ENCODE measurements around the gene NXF2B.
"Not testable (repeated sequence)": the region's sequence is repeated elsewhere in the genome, so short reads cannot be mapped to it uniquely, and the experiment has no call there.

The NXF2B gene, protein sequence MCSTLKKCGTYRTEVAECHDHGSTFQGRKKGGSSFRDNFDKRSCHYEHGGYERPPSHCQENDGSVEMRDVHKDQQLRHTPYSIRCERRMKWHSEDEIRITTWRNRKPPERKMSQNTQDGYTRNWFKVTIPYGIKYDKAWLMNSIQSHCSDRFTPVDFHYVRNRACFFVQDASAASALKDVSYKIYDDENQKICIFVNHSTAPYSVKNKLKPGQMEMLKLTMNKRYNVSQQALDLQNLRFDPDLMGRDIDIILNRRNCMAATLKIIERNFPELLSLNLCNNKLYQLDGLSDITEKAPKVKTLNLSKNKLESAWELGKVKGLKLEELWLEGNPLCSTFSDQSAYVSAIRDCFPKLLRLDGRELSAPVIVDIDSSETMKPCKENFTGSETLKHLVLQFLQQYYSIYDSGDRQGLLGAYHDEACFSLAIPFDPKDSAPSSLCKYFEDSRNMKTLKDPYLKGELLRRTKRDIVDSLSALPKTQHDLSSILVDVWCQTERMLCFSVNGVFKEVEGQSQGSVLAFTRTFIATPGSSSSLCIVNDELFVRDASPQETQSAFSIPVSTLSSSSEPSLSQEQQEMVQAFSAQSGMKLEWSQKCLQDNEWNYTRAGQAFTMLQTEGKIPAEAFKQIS

DNA sequence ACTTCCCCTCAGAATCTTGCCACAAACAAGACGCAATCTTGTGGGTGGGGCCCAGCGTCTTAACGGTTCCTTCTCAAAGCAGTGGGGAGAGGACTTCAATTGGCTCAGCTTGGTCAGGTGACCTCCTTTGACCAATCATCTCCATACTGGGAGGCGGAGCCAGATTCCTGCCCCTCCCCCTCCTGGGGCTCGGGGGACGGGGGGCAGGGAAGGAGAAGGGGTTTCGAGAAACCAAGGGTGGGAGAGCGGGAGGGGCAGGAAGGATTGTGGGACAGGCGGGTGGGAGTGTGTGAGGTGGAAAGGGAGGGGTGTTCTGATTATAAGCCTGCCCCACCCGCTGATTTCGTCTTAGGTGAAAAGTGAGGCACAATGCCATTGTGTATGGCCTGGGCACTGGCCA, at the start of gene NXF2B:
Gene NXF2B (minus strand): TSS at position 101 of the 400 bp plus-strand sequence. CDS start 59,972 bp downstream, outside the sequence.
- DNase-seq: not testable (repeated sequence)

- not testable (repeated sequence) for DNase-seq
These were observed 39.0 kb upstream of the NXF2B start for GRCh38 chrX:102478765-102479164.

DNA sequence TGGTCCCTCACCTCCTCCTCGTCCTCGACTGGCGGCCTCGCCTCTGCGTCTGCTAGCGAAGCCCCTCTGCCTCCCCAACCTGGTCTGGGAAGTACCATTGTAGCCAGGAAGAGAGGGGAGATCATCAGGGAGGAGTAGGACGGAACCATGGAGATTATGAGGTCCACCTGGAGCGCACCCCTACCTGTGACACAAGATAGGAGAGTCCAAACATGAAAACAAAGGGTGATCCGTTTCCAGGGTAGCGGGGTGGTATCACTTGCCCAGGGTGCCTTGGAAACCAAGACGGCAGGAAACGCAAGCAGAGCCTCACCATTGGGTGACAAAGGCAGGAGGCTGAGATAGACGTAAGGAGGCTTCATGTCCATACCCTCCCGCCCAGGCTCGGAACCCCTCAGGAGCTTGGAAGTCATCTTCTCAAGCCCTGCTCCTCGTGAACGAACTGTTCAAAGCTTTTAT, 32.0 kb upstream of the NXF2B start, which contains the start of gene TCP11X2:
Gene TCP11X2 (minus strand): TSS at position 51 of the 459 bp plus-strand sequence.
- not testable (repeated sequence) for DNase-seq

- not testable (repeated sequence) for DNase-seq
These were observed 30.4 kb upstream of the NXF2B start for GRCh38 chrX:102470215-102470614.

DNA sequence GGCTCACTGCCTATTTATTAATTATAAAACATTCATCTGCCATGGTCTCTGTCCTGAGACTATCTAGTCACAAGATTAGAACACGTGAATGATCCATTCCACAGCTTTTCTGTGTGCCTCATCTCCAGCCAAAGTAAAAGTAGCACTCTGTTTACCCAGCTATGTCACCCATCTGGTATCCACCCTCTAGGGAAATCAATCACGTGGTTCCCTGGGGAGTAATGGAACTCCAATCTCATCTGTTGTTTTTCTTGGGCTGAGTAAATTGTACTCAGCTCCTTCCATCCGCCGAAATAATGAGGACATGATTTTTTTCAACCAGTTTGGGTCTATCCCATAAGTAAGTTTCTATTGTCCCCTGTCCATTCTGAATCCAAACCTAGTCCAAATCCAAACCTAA, 18.8 kb upstream of the NXF2B start:
- DNase-seq: not testable (repeated sequence)

- not testable (repeated sequence) for DNase-seq
These were observed 25.3 kb downstream of the NXF2B start for GRCh38 chrX:102414493-102414892.

GRCh38 chrX:102345916-102346315, 93.9 kb downstream of the NXF2B start:
- peak; percentile 73 for DNase-seq

DNA sequence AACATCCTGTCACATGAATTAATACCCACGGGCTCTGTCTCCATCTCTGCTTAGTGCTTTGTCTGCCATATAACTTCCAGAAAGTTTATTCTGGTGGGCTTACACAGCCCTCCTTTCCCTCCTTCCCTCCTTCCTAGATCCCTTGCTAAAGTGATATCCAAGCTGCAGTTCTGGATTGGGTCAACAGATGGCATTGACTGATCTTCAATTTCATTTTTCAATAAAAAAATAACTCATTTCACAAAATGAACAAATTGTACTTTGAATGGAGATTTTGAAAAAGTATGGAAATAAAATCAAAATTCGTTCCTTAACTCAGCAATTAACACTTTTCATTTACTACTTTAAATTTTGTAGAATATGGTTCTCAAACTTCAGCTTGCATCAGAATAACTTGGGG, 97.9 kb downstream of the NXF2B start:
- no peak for DNase-seq

- peak; percentile 78 for DNase-seq
These were observed 100.2 kb downstream of the NXF2B start for GRCh38 chrX:102339312-102340298.

DNA sequence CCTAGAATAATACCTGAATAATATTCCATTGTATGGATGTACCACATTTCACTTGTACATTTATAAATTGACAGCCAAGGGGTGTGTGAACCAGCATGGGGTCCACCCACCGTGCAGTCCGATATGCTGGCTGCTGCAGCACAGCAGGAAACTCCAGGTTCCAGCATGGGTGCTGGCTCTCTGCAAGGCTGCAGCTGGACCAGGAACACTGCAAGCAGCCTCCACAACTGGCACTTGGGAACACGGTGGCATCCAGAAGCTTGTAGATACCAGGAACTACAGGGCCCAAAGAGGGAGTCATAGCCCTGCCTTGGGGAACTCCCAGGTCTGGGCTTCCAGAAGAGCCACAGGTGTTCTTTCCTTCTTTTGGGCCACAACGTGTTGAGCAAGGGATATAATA, 101.6 kb downstream of the NXF2B start:
- DNase-seq: no peak
